Loucy (cell line): ENCODE results near the gene ETFA.
A peak's percentile ranks its signal among the peaks of the same experiment; 100 is the strongest.

Experiments
- H2AFZ ChIP-seq: fragments of 200-600 bp; sonication (generic); 2 replicates; pipeline ENCODE4 v1.6.0; 2016; ENCODE audit warnings: antibody characterized with exemption, mild to moderate bottlenecking, low read length, moderate library complexity
- H3F3A ChIP-seq: fragments of 200-600 bp; 2 replicates; pipeline ENCODE4 v1.6.0; 2016; ENCODE audit warnings: antibody characterized with exemption, low read depth, mild to moderate bottlenecking
- H3K27me3 ChIP-seq: fragments of 200-600 bp; sonication (generic); 2 replicates; pipeline ENCODE4 v1.6.1; 2014; ENCODE audit warnings: low read length, mild to moderate bottlenecking; ENCODE audit not compliant: insufficient read depth, poor library complexity, severe bottlenecking
- H3K36me3 ChIP-seq: fragments of 200-600 bp; sonication (generic); 2 replicates; pipeline ENCODE4 v1.6.1; 2016; ENCODE audit warnings: low read length; ENCODE audit not compliant: insufficient read depth
- H3K4me1 ChIP-seq: fragments of 200-600 bp; sonication (generic); 2 replicates; pipeline ENCODE4 v1.5.1; 2014; ENCODE audit warnings: low read length, mild to moderate bottlenecking; ENCODE audit not compliant: insufficient read depth, poor library complexity, severe bottlenecking
- H3K4me2 ChIP-seq: fragments of 200-600 bp; sonication (generic); 2 replicates; pipeline ENCODE4 v1.6.0; 2014; ENCODE audit warnings: antibody characterized with exemption, low read length, low read depth, mild to moderate bottlenecking; ENCODE audit not compliant: poor library complexity, severe bottlenecking
- H3K4me3 ChIP-seq: fragments of 200-600 bp; sonication (generic); 2 replicates; pipeline ENCODE4 v1.5.1; 2014; ENCODE audit warnings: low read length, mild to moderate bottlenecking, mixed read lengths; ENCODE audit not compliant: poor library complexity, severe bottlenecking
- H3K79me2 ChIP-seq: fragments of 200-600 bp; sonication (generic); 2 replicates; pipeline ENCODE4 v1.6.1; 2014; ENCODE audit warnings: low read length; ENCODE audit not compliant: insufficient read depth
- H3K9ac ChIP-seq: fragments of 200-600 bp; sonication (generic); 2 replicates; pipeline ENCODE4 v1.6.0; 2014; ENCODE audit warnings: mild to moderate bottlenecking, low read depth, low read length, moderate library complexity; ENCODE audit not compliant: poor library complexity, severe bottlenecking
- H3K9me2 ChIP-seq: fragments of 200-600 bp; sonication (generic); replicated peaks from 2 replicates; pipeline ENCODE4 v1.6.1; 2016; ENCODE audit warnings: low read depth, low read length, mixed read lengths
- H3K9me3 ChIP-seq: fragments of 200-600 bp; sonication (generic); 2 replicates; pipeline ENCODE4 v1.6.1; 2014; ENCODE audit warnings: mild to moderate bottlenecking, antibody characterized with exemption, low read length, low read depth; ENCODE audit not compliant: insufficient read depth
- H4K20me1 ChIP-seq: fragments of 200-600 bp; sonication (generic); 2 replicates; pipeline ENCODE4 v1.6.0; 2014; ENCODE audit warnings: antibody characterized with exemption, low read length, mild to moderate bottlenecking; ENCODE audit not compliant: insufficient read depth, poor library complexity, severe bottlenecking
- EZH2phosphoT487 ChIP-seq: fragments of 200-600 bp; IDR thresholded peaks from 2 replicates; pipeline ENCODE4 v1.6.1; 2018; ENCODE audit warnings: antibody characterized with exemption, mild to moderate bottlenecking, moderate library complexity, borderline replicate concordance
- TF ChIP-seq, protein P1 (sequence below): fragments of 200-600 bp; sonication (generic); conservative IDR thresholded peaks from 2 replicates; pipeline ENCODE4 v1.5.1; 2014; ENCODE audit warnings: mild to moderate bottlenecking, antibody characterized with exemption, low read length

The ETFA gene

GRCh38 chr15:76173317-76173834 is 137.9 kb downstream of the ETFA start:
- Histone ChIP-seq H3F3A (no peaks in the 10 kb centered on the region), H4K20me1 (no peaks in the 10 kb centered on the region), H3K4me1 (no peaks in the 10 kb centered on the region), H3K4me3 (no peak overlapping the region), H3K4me2 (no peak overlapping the region), H3K79me2 (no peaks in the 10 kb centered on the region), H3K27me3 (no peaks in the 10 kb centered on the region), H3K36me3 (no peaks in the 10 kb centered on the region), H3K9ac (no peak overlapping the region), H3K9me2 (no peaks in the 10 kb centered on the region), H2AFZ (no peak overlapping the region), H3K9me3 (no peaks in the 10 kb centered on the region)
- no peak for TF ChIP-seq EZH2phosphoT487
- TF ChIP-seq, protein P1, sequence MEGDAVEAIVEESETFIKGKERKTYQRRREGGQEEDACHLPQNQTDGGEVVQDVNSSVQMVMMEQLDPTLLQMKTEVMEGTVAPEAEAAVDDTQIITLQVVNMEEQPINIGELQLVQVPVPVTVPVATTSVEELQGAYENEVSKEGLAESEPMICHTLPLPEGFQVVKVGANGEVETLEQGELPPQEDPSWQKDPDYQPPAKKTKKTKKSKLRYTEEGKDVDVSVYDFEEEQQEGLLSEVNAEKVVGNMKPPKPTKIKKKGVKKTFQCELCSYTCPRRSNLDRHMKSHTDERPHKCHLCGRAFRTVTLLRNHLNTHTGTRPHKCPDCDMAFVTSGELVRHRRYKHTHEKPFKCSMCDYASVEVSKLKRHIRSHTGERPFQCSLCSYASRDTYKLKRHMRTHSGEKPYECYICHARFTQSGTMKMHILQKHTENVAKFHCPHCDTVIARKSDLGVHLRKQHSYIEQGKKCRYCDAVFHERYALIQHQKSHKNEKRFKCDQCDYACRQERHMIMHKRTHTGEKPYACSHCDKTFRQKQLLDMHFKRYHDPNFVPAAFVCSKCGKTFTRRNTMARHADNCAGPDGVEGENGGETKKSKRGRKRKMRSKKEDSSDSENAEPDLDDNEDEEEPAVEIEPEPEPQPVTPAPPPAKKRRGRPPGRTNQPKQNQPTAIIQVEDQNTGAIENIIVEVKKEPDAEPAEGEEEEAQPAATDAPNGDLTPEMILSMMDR = no peak

- H4K20me1 ChIP-seq = no peaks in the 10 kb centered on the region
- H2AFZ ChIP-seq = no peak overlapping the region
- no peaks in the 10 kb centered on the region for H3K79me2 ChIP-seq
- H3K4me3 ChIP-seq = no peak overlapping the region
- H3K4me2 ChIP-seq = no peak overlapping the region
- no peaks in the 10 kb centered on the region for H3K36me3 ChIP-seq
- no peaks in the 10 kb centered on the region for H3K27me3 ChIP-seq
- no peaks in the 10 kb centered on the region for H3F3A ChIP-seq
- no peaks in the 10 kb centered on the region for H3K9me2 ChIP-seq
- no peak overlapping the region for H3K9ac ChIP-seq
- no peaks in the 10 kb centered on the region for H3K4me1 ChIP-seq
- no peak for TF ChIP-seq EZH2phosphoT487
- H3K9me3 ChIP-seq = no peaks in the 10 kb centered on the region
Measured at GRCh38 chr15:76172782-76173181, 138.5 kb downstream of the ETFA start.

- Histone ChIP-seq H3K9me2 (no peaks in the 10 kb centered on the region), H3K27me3 (no peaks in the 10 kb centered on the region), H3K9me3 (no peaks in the 10 kb centered on the region), H4K20me1 (no peaks in the 10 kb centered on the region), H3K4me2 (no peak overlapping the region), H3K36me3 (no peaks in the 10 kb centered on the region), H3K79me2 (no peaks in the 10 kb centered on the region), H3K4me3 (no peak overlapping the region), H3F3A (no peaks in the 10 kb centered on the region), H3K4me1 (no peaks in the 10 kb centered on the region), H3K9ac (no peak overlapping the region), H2AFZ (peak overlapping the region; percentile 79; the same call in 1 of the 2 replicates)
- TF ChIP-seq, protein P1 = no peak
- no peak for TF ChIP-seq EZH2phosphoT487
Measured at GRCh38 chr15:76169911-76170800, 141.1 kb downstream of the ETFA start.
